Peyer's patch (tissue), 4 donors: ENCODE measurements around the gene DPPA4. TPM values are rescaled to one million over a fixed set of nuclear protein-coding genes. Genes with fewer than 3 reads are reported as not detected.
A peak's percentile ranks its signal among the peaks of the same experiment; 100 is the strongest.

Source experiments
- DNase-seq, 3 donors: peaks; one replicate each; pipeline ENCODE4 v3.0.0-alpha.2; 2017 to 2019
- H3K27ac ChIP-seq, 4 donors: fragments of 200-600 bp; sonication (generic); one replicate each; pipeline ENCODE4 v1.5.1; 2016 to 2019
- H3K27me3 ChIP-seq, 2 donors: fragments of 200-600 bp; sonication (generic); one replicate each; pipeline ENCODE4 v1.5.1; 2019
- H3K36me3 ChIP-seq, 3 donors: fragments of 200-600 bp; sonication (generic); one replicate each; pipeline ENCODE4 v1.5.1; 2016 to 2019
- H3K4me1 ChIP-seq, 4 donors: fragments of 200-600 bp; sonication (generic); one replicate each; pipeline ENCODE4 v1.5.1; 2016 to 2019
- H3K4me3 ChIP-seq, 4 donors: fragments of 200-600 bp; sonication (generic); 1 replicate in 3 of 4; 2 replicates in 1 of 4; pipeline ENCODE4 v1.5.1; 2016 to 2019; ENCODE audit warnings: mild to moderate bottlenecking in 1 of 4
- H3K9me3 ChIP-seq, 4 donors: fragments of 200-600 bp; sonication (generic); one replicate each; pipeline ENCODE4 v1.5.1; 2016 to 2019; ENCODE audit warnings: mild to moderate bottlenecking in 1 of 4
- POLR2A ChIP-seq, 2 donors: fragments of 450-650 bp; IDR thresholded peaks; one replicate each; pipeline ENCODE4 v1.5.1; 2017; ENCODE audit warnings: antibody characterized with exemption in 2 of 2, mild to moderate bottlenecking in 2 of 2, moderate library complexity in 2 of 2
- total RNA-seq, 4 donors: library from RNA; depleted of rRNA; stranded (reverse); fragments of >200 nt; gene quantifications; one replicate each; pipeline ENCODE4 v1.1.0, GENCODE V29; 2016
- TF ChIP-seq, protein P1 (sequence below), 6 experiments: fragments of 450-650 bp in 4 of 6; fragments of 200-600 bp in 2 of 6; sonication (generic) in 1 of 6; IDR thresholded peaks; one replicate each; pipeline ENCODE4 v1.5.1; 2017 to 2019; ENCODE audit warnings: antibody characterized with exemption in 6 of 6, mild to moderate bottlenecking in 3 of 6, moderate library complexity in 1 of 6

Gene DPPA4
- total RNA-seq, 4 donors from 2014 or later, result not detected

DNA sequence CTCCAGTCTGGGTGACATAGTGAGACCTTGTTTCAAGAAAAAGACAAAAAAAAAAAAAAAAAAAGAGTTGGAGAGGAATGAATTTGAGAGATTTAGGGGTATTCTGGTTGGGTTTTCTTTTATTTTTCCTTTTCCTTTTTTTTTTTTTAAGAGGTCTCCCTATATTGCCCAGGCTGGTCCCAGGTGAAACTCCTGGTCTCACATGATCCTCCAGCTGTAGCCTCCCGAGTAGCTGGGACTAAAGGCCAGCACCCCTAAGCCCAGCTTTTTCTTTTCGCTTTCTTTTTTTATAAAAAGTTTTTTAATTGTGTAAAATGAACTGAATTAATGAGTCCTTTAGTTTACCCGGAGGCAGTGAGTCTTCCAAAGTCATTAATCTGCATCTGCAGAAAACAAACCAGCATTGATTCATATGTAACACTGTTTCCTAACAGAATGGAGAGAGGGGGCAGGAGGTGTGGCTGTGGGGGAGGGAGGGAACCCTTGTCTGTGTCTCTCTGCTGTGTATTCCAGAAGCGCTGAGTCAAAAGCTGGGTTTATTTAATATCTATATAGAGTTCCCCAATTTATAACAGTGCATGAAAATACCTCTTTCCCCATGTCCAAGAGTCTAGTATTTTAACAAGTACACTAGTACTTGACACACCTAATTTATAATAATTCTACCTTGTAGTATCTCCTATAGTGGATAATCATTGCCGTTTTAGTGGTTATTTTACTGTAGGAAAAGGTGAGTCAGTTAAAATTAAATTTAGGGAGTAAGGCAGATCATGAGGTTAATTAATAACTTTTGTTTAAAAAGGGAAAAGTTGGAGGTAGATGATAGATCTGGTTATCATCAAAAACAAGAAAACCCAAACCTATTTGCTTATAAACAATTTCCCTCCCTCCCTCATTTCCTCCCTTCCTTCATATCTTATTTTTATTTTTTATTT lies 2.6 kb upstream of the DPPA4 start:
- H3K9me3 ChIP-seq, result no peaks in the 10 kb centered on the region
- no peak for TF ChIP-seq POLR2A (IDR thresholded peaks at IDR 0.05)
- TF ChIP-seq, protein P1, sequence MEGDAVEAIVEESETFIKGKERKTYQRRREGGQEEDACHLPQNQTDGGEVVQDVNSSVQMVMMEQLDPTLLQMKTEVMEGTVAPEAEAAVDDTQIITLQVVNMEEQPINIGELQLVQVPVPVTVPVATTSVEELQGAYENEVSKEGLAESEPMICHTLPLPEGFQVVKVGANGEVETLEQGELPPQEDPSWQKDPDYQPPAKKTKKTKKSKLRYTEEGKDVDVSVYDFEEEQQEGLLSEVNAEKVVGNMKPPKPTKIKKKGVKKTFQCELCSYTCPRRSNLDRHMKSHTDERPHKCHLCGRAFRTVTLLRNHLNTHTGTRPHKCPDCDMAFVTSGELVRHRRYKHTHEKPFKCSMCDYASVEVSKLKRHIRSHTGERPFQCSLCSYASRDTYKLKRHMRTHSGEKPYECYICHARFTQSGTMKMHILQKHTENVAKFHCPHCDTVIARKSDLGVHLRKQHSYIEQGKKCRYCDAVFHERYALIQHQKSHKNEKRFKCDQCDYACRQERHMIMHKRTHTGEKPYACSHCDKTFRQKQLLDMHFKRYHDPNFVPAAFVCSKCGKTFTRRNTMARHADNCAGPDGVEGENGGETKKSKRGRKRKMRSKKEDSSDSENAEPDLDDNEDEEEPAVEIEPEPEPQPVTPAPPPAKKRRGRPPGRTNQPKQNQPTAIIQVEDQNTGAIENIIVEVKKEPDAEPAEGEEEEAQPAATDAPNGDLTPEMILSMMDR (IDR thresholded peaks at IDR 0.05), result no peak
- no peaks in the 10 kb centered on the region for H3K27me3 ChIP-seq
- no peak overlapping the region for H3K27ac ChIP-seq
- no peaks in the 10 kb centered on the region for H3K4me1 ChIP-seq
- DNase-seq, result no peak
- no peak overlapping the region for H3K4me3 ChIP-seq
- H3K36me3 ChIP-seq, result no peaks in the 10 kb centered on the region

DNA sequence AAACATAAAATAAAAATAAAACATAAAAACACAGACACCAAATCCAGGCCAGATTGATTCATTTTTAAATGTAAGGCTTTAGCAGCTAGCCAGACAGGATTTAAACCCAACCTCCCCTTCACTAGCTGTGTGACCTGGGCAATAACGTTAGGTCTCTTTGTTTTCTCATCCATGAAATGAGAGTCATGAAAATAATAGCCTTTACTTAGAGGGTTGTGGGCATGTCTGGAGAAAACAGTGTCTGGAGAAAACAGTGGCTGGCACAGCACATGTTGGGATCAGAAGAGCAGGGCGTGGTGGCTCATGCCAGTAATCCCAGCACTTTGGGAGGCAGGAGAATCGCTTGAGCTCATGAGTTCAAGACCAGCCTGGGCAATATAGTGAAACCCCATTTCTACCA lies 1.9 kb upstream of the DPPA4 start:
- DNase-seq, result no peak
- H3K9me3 ChIP-seq, result no peaks in the 10 kb centered on the region
- no peaks in the 10 kb centered on the region for H3K4me1 ChIP-seq
- no peak overlapping the region for H3K4me3 ChIP-seq
- TF ChIP-seq POLR2A (IDR thresholded peaks at IDR 0.05), result no peak
- TF ChIP-seq, protein P1 (IDR thresholded peaks at IDR 0.05), result no peak
- H3K27ac ChIP-seq, result no peak overlapping the region
- no peaks in the 10 kb centered on the region for H3K27me3 ChIP-seq
- no peaks in the 10 kb centered on the region for H3K36me3 ChIP-seq

DNA sequence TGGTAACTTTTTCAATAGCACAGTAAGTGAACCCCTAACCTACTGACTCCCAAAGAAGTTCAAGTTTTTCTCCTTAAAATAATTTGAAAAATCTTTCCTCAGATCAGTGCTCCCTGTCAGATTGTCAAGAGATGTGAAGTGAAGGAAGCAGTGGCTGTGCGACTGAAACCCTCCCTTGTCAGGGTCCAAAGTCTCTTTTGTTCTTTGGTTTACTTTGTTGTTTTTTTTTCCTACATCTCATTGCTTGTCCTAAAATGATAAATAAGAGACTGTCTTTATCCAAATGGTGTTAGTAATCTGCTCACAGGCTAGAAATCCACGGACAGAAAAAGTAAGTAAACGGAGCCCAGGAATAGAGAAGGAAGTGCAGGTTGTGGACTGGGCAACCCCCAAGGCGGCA lies 976 bp upstream of the DPPA4 start:
- Histone ChIP-seq H3K4me3 (no peak overlapping the region), H3K4me1 (no peaks in the 10 kb centered on the region), H3K27ac (no peak overlapping the region), H3K36me3 (no peaks in the 10 kb centered on the region), H3K9me3 (no peaks in the 10 kb centered on the region), H3K27me3 (no peaks in the 10 kb centered on the region)
- DNase-seq, result no peak
- TF ChIP-seq, protein P1 (IDR thresholded peaks at IDR 0.05), result no peak
- no peak for TF ChIP-seq POLR2A (IDR thresholded peaks at IDR 0.05)

DNA sequence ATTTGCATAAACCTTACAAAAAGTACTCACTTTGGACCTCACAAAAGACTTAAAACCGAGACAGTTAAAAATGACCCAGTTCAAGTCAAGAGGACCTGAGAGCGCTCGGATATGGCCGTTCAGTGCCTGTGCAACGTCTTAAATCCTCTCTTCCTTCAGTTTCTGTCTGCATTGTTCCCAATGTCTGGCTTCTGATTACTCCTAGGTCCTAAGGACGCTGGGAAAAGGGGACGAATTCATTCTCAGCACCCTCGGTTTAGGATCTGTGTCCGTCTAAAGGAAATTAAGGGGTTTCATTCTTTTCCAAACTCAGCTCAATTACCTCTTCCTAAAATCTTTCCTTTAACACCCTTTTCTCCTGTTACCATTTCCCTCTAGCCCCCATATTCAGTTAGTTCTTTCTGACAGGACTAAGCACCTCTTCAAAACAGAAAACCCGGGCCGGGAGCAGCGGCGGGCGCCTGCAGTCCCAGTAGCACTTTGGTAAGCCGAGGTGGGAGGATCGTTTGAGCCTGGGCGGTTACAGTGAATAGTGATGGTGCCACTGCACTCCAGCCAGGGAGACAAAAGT lies 970 bp downstream of the DPPA4 start:
- Histone ChIP-seq H3K4me1 (no peaks in the 10 kb centered on the region), H3K27ac (no peak overlapping the region), H3K9me3 (no peaks in the 10 kb centered on the region), H3K27me3 (no peaks in the 10 kb centered on the region), H3K36me3 (no peaks in the 10 kb centered on the region), H3K4me3 (peak overlapping the region in 2 of 4 donors; percentile 1 to 2)
- no peak for TF ChIP-seq POLR2A (IDR thresholded peaks at IDR 0.05)
- no peak for DNase-seq

DNA sequence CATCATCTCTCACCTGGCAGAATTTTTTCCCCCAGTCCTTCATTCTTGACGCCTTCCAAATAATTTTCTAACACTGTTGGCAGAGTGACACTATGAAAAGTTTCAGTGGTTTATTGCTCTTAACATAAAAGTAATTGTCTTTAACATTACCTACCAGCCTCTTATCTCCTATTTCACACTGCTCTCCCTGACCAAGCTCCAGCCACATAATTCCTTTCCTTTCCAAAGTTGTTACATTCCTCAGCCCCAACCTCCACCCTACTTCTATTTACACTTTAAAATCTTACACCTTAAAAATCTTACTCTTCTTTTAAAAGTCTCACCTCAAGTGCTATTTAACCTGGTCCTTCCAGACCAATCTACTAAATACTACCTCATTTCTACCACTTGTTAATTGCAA lies 2.8 kb downstream of the DPPA4 start:
- Histone ChIP-seq H3K27me3 (no peaks in the 10 kb centered on the region), H3K4me3 (no peak overlapping the region), H3K36me3 (no peaks in the 10 kb centered on the region), H3K9me3 (no peaks in the 10 kb centered on the region), H3K4me1 (no peaks in the 10 kb centered on the region), H3K27ac (no peak overlapping the region)
- TF ChIP-seq, protein P1 (IDR thresholded peaks at IDR 0.05), result no peak
- TF ChIP-seq POLR2A (IDR thresholded peaks at IDR 0.05), result no peak
- no peak for DNase-seq

DNA sequence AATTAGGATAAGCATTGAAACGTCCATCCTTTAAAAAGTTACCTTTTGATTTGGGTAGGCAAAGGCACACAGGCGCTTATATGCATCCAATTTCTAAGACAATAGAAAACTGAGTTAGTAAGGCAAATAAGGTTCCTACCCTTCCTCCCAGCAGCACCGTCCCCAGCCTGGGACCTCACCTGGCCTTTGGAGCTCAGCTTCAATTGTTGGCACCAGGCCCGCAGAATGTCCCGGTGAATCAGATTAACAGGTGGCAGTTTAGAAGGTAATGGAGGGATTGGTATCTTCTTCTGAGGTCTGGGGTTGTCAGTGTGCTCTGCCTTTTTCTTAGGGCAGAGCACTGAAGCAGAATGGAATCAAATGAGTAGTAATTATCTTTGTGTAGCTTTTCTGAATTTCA lies 5.7 kb downstream of the DPPA4 start:
- Histone ChIP-seq H3K27ac (no peak overlapping the region), H3K36me3 (no peaks in the 10 kb centered on the region), H3K9me3 (no peaks in the 10 kb centered on the region), H3K4me3 (no peak overlapping the region), H3K4me1 (no peaks in the 10 kb centered on the region), H3K27me3 (no peaks in the 10 kb centered on the region)
- no peak for DNase-seq
- TF ChIP-seq, protein P1 (IDR thresholded peaks at IDR 0.05), result no peak
- TF ChIP-seq POLR2A (IDR thresholded peaks at IDR 0.05), result no peak
